ENCODE measurements around the gene PNPLA7. TPM values are rescaled to one million over a fixed set of nuclear protein-coding genes. Genes with fewer than 3 reads are reported as not detected.

The PNPLA7 gene
- polyA plus RNA-seq, 1 of the 3 experiments (the other 2 are of a cell fraction) = 0.99 TPM

- H3K79me2 ChIP-seq (ENCODE audit: insufficient read depth) = peaks cover 10% of the 10 kb centered on the region; the same call in 1 of the 2 replicates
- 86% methylated on average over 11 of the region's 31 CpGs for WGBS (ENCODE audit: low lambda C conversion rate)
- no peaks in the 10 kb centered on the region for H3K9me2 ChIP-seq
- H3K4me3 ChIP-seq (ENCODE audit: low read depth in 2 of 2, low read length in 1 of 2) = no peak overlapping the region
- no peaks in the 10 kb centered on the region for H3K9me3 ChIP-seq
- TF ChIP-seq RFX5 (IDR thresholded peaks at IDR 0.05; ENCODE audit: low read length) (no peak), USF1 (IDR thresholded peaks at IDR 0.05; ENCODE audit: borderline replicate concordance, low read depth) (no peak), MAX (IDR thresholded peaks at IDR 0.05; ENCODE audit: low read depth) (no peak), USF2 (IDR thresholded peaks at IDR 0.05; ENCODE audit: borderline replicate concordance, low read depth, low read length) (no peak), YY1 (IDR thresholded peaks at IDR 0.05; ENCODE audit: low read depth) (no peak), MXI1 (IDR thresholded peaks at IDR 0.05; ENCODE audit: low read depth, low read length) (no peak), TCF12 (IDR thresholded peaks at IDR 0.05) (no peak), REST (IDR thresholded peaks at IDR 0.05; ENCODE audit: low read depth, low read length) (no peak), NRF1 (IDR thresholded peaks at IDR 0.05; ENCODE audit: low read depth, low read length) (no peak), GABPA (IDR thresholded peaks at IDR 0.05; ENCODE audit: low read depth) (no peak), RCOR1 (IDR thresholded peaks at IDR 0.05; ENCODE audit: low read length) (no peak), FOSL2 (IDR thresholded peaks at IDR 0.05; ENCODE audit: borderline replicate concordance, low read depth) (no peak), EP300 (IDR thresholded peaks at IDR 0.05; ENCODE audit: borderline replicate concordance in 1 of 2, low read depth in 1 of 2, low read length in 1 of 2) (no peak), CHD2 (IDR thresholded peaks at IDR 0.05; ENCODE audit: low read length, partially characterized antibody) (no peak), GATA2 (CRISPR knock-in tag; IDR thresholded peaks at IDR 0.05) (no peak), POLR2AphosphoS5 (IDR thresholded peaks at IDR 0.05; ENCODE audit: low read depth, low read length) (no peak)
- peaks cover 18 to 33% of the 10 kb centered on the region in 2 experiments; a peak in 3 of 4 replicates for H3K4me1 ChIP-seq (ENCODE audit: control insufficient read depth in 1 of 2, insufficient read depth in 2 of 2, low read depth in 1 of 2, low read length in 1 of 2)
- no peak overlapping the region for H3K27ac ChIP-seq (ENCODE audit: low read depth in 2 of 2, low read length in 1 of 2)
- H3K27me3 ChIP-seq (ENCODE audit: insufficient read depth) = no peaks in the 10 kb centered on the region
- ChIA-PET POLR2A (no interaction called here), CTCF (interaction anchor here (0.9 to 1.5 kb wide), 3 partner anchors 15 to 38 kb away, joined by 3 to 5 read pairs (median 3); partner anchors contain the start of gene EXD3)
- peaks cover 16% of the 10 kb centered on the region for H4K20me1 ChIP-seq (ENCODE audit: insufficient read depth)
- peak; percentile 38 for DNase-seq
- no peaks in the 10 kb centered on the region for H3F3A ChIP-seq (replicated peaks; ENCODE audit: insufficient read depth)
- no peak overlapping the region for H3K4me2 ChIP-seq
- H3K9ac ChIP-seq = no peak overlapping the region
- peaks cover 0 to 12% of the 10 kb centered on the region in 2 experiments for H3K36me3 ChIP-seq (replicated peaks in 1 of 2; ENCODE audit: control insufficient read depth in 1 of 2, insufficient read depth in 2 of 2, low read length in 1 of 2)
- H2AFZ ChIP-seq (ENCODE audit: low read depth) = no peak overlapping the region
These were observed 89.6 kb downstream of the PNPLA7 start for GRCh38 chr9:137460363-137461315.

Data from SK-N-SH (cell line).